Endometrium (tissue), 2 donors: Measurements from ENCODE around the gene RAP1GAP2.

Experiments
- FAIRE-seq: peaks from 2 replicates; lab custom pipeline; 2012; peaks lifted over from hg19 to GRCh38; lab: Jason Lieb, UNC
- donor health status: control.
- donor health status: control.

Gene RAP1GAP2

DNA sequence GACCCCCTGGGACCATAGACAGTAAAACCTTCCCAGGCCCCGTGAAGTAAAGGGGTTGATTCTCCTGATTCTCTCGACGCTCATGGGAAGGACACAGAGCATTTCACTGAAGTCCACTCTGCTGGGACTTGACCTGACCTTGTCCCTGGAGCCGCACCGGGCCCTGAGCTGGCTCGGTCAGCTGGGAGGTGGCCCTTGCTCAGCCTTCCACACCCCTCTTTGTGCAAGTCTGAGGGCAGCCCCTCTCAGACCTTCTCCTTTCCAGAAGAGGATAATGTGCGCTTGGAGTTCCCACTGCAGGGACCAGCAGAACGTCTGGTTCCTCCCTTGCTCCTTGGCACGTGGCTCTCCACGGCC, 115.5 kb downstream of the RAP1GAP2 start:
- FAIRE-seq = no peak

GRCh38 chr17:2912754-2913153, 116.5 kb downstream of the RAP1GAP2 start:
- FAIRE-seq = no peak

- no peak for FAIRE-seq
These were observed 120.2 kb downstream of the RAP1GAP2 start for GRCh38 chr17:2916461-2916860.

- FAIRE-seq = no peak
These were observed 125.2 kb downstream of the RAP1GAP2 start for GRCh38 chr17:2921443-2921842.

DNA sequence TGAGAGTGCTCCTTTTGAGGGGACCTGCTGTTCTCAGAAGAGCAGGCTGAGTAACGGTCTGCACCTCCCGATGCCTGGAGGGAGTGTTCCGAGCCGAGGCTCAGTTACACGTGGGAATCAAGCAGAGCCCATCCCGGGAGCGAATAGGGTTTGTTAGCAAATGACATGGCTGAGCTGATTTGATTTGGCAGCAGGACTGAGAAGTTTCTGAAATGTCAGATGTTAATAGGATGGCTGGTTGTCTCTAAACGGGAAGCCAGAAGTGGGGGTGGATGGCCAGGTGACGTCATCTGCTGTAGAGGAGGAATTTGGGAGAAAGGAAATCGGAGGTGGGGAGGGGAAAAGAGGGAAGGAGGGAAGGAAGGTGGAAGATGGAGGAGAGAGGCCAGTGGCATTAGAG, 128.0 kb downstream of the RAP1GAP2 start:
- no peak for FAIRE-seq

DNA sequence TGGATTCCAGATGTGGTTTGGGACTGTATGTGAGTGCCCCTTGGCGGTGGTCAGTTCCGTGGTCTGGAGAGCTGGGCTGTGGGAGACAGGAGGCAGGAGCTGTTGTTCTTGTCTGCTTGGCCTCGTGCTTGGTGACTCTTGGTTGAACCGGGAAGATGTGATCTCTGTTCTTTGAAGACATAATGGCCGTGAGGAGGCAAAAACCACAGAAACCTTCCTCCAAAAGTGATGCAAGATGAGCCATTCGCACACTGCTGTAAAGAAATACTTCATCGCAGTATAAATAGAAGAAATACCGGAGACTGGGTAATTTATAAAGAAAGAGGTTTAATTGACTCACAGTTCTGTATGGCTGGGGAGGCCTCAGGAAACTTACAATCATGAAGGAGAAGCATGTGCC, 128.8 kb downstream of the RAP1GAP2 start:
- no peak for FAIRE-seq

- FAIRE-seq = no peak
These were observed 129.9 kb downstream of the RAP1GAP2 start for GRCh38 chr17:2926019-2926650.

GRCh38 chr17:2928294-2928890, 132.2 kb downstream of the RAP1GAP2 start:
- FAIRE-seq = no peak

- no peak for FAIRE-seq
These were observed 133.8 kb downstream of the RAP1GAP2 start for GRCh38 chr17:2929881-2930533.

DNA sequence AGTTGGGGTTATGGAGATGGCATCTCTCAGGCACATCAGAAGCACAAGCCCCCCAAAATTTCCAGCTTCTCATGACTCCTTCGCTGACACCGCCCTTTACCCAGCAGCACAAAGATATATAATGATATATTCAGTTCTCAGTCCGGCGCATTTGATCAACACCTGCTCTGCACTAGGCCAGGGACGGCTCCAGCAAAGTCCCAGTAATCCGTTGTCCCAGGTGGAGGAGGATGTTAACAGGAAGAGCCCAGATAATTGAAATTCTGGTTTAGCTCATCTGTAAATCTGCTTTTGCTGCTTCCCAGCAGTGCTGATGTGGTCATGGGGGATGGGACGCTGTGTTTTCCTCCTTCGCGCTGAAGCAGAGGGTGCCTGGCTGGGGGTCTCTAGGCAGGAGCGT, 135.6 kb downstream of the RAP1GAP2 start:
- no peak for FAIRE-seq

DNA sequence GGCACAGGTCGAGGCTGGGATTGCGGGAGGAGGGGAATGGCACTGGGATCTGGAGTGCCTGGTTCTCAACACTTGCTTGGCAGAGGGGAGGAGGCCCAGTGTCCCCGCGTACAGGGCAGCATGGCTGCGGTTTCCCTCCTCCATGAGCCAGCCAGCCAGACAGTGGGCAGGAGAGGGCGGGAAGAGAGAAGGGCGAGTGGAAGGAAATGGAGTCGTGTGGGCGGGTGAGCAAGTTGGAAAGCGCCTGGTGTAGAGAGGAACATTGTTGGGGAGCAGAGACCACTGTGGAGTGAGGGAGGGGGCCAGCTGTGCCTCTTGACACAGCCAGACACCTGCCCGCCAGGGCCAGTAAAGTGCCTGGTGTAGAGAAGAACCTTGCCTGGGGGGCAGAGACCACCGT, 136.7 kb downstream of the RAP1GAP2 start:
- no peak for FAIRE-seq

- no peak for FAIRE-seq
These were observed 137.4 kb downstream of the RAP1GAP2 start for GRCh38 chr17:2933606-2934005.

- FAIRE-seq = no peak
These were observed 139.4 kb downstream of the RAP1GAP2 start for GRCh38 chr17:2935632-2936031.

GRCh38 chr17:2936351-2936750, 140.1 kb downstream of the RAP1GAP2 start:
- FAIRE-seq = no peak

DNA sequence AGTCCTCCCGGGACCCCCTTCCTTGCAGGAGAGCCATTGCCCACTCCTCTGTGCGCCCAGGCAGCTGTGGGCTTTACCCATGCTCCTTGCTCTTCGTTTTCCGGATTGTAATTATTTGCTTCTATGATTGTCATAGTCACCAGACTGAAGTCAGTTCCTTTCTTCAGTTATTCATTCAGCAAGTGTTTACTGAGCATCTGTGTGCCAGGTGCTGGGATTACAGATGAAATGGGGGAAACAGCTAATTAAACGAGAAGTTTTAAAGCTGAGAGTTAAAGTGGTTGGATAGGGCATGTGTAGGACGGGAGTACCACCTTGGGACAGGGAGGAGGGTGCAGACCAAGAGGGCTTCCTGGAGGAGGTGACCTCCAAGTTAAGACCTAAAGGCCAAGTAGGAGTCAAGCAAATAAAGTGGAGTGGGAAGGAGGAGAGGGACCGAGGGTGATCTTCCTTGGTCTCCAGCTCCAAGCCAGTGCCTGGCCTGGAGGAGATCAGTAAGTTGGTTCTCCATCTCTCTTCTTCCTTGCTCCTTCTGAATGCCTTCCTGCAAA, 140.6 kb downstream of the RAP1GAP2 start:
- no peak for FAIRE-seq

DNA sequence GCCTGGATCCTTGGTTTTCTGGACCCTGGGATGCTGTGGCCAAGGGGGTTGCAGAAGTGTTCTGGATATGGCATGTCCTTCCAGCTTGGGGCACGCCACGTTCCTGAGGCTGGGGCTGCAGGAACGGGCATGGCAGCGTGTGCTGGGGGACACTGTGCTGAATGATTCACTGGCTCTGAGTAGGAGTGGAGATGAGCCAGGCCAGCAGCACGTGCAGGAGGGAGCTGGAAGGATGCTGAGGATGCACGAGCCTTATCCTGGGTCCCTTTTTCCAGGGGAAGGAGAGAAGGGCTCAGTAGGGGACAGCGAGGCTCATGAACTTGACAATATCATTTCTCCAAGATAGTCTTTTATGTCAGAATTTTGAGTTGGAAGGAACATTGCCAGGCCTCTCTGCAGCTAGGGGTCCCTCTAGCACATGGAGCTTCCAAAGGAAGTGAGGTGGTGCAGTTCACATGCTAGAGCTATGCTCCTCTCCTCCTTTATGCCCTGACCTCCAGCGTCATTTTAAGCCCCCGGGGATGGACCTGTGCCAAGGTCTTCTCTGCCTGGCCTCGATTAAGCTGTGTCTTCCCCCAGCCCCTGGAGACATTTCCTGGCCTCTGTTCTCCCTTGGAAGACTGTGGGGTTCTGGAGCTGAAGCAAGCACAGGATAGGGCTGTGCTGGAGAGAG, 141.2 kb downstream of the RAP1GAP2 start:
- FAIRE-seq = no peak

GRCh38 chr17:2939714-2940351, 143.6 kb downstream of the RAP1GAP2 start:
- no peak for FAIRE-seq

- no peak for FAIRE-seq
These were observed 144.1 kb downstream of the RAP1GAP2 start for GRCh38 chr17:2940352-2940751.

DNA sequence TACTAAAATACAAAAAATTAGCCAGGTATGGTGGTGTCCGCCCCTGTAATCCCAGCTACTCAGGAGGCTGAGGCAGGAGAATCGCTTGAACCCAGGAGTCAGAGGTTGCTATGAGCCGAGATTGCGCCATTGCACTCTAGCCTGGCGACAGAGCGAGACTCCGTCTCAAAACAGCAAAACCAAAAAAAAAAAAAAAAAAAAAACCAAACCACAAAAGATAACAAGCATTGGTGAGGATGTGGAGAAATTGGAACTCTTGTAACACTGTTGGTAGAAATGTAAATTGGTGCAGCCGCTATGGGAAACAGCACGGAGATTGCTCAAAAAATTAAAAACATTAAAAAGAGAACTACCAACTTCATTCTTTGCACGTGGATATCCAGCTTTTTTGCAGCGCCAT, 147.7 kb downstream of the RAP1GAP2 start:
- no peak for FAIRE-seq

DNA sequence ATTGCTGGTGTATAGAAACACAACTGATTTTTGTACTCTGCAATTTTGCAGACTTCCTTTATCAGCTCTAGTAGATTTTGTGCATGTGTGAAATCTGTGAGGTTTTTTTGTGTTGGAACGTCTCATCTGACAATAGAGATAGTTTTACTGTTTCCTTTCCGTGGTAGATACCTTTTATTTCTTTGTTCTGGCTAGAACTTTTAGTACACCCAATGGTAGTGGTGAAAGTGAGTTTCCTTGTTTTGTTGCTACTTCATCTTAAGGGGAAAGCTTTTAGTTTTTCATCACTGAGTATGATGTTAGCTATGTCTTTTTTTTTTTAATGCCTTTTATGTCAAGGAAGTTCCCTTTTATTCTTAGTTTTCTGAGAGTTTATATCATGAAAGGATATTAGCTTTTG, 149.1 kb downstream of the RAP1GAP2 start:
- no peak for FAIRE-seq

GRCh38 chr17:2946144-2946543, 149.9 kb downstream of the RAP1GAP2 start:
- no peak for FAIRE-seq

GRCh38 chr17:2947588-2947950, 151.3 kb downstream of the RAP1GAP2 start:
- FAIRE-seq = no peak
